GM12878 (cell line): ENCODE measurements around the gene USP4. TPM values are rescaled to one million over a fixed set of nuclear protein-coding genes. Genes with fewer than 3 reads are reported as not detected.

Source experiments
- ATAC-seq: fragments of 200-7000 bp; cut with Tn5 transposase; 3 replicates; pipeline ENCODE4 v1.9.1; 2020; ENCODE audit warnings: mild to moderate bottlenecking, moderate library complexity
- BruUV-seq: library from RNA; stranded (reverse); fragments of 400-500 nt; replicated peaks from 2 replicates; lab custom pipeline; 2021; lab: Mats Ljungman, UMichigan
- CTCF ChIA-PET: fragments of 300-600 bp; sonication (Branson Sonifier 250); formaldehyde crosslinking; extraction: SDS; loops from one replicate; lab custom pipeline; 2021; ENCODE audit warnings: inconsistent platforms; lab: Yijun Ruan, JAX
- POLR2A ChIA-PET: fragments of 350-600 bp; formaldehyde crosslinking; extraction: SDS; loops from one replicate; lab custom pipeline; 2021; ENCODE audit warnings: inconsistent platforms; lab: Charles Lee
- RAD21 ChIA-PET: fragments of 300-600 bp; sonication (Branson Sonifier 250); formaldehyde crosslinking; loops from one replicate; lab custom pipeline; 2023; ENCODE audit warnings: antibody characterized with exemption; ENCODE audit not compliant: unreplicated experiment; lab: Charles Lee
- SMC1A ChIA-PET: fragments of 300-600 bp; sonication (Branson Sonifier 250); formaldehyde crosslinking; loops from one replicate; lab custom pipeline; 2023; ENCODE audit not compliant: unreplicated experiment, uncharacterized antibody; lab: Charles Lee
- DNase-seq: peaks from one replicate; pipeline ENCODE4 v3.0.0-alpha.2; 2011; ENCODE audit warnings: low read depth, low spot score
- FAIRE-seq: peaks from 3 replicates; lab custom pipeline; 2011; peaks lifted over from hg19 to GRCh38; lab: Jason Lieb, UNC
- H2AFZ ChIP-seq: 2 replicates; pipeline ENCODE4 v1.6.0; 2011; ENCODE audit warnings: low read depth, low read length, control low read depth; ENCODE audit not compliant: control insufficient read depth
- H3K27ac ChIP-seq: 2 replicates; pipeline ENCODE4 v1.5.1; 2011; ENCODE audit warnings: control low read depth; ENCODE audit not compliant: control insufficient read depth, insufficient read depth
- H3K27me3 ChIP-seq, 2 experiments: replicated peaks in 1 of 2; 2 replicates each; pipeline versions ENCODE4 v1.6.0 to v1.6.1; 2011; ENCODE audit warnings: low read length in 1 of 2; ENCODE audit not compliant: control insufficient read depth in 2 of 2, insufficient read depth in 2 of 2
- H3K36me3 ChIP-seq, 2 experiments: 2 replicates each; pipeline ENCODE4 v1.5.1; 2011; ENCODE audit warnings: low read length in 1 of 2; ENCODE audit not compliant: control insufficient read depth in 2 of 2, insufficient read depth in 2 of 2
- H3K4me1 ChIP-seq: 2 replicates; pipeline ENCODE4 v1.6.1; 2011; ENCODE audit warnings: mild to moderate bottlenecking, low read length, moderate library complexity, mixed read lengths; ENCODE audit not compliant: control insufficient read depth, insufficient read depth
- H3K4me2 ChIP-seq: 2 replicates; pipeline ENCODE4 v1.6.0; 2011; ENCODE audit warnings: control low read depth; ENCODE audit not compliant: control insufficient read depth, insufficient read depth
- H3K4me3 ChIP-seq: fragments of 200-600 bp; sonication (generic); 2 replicates; pipeline ENCODE4 v1.5.1; 2016
- H3K79me2 ChIP-seq: 2 replicates; pipeline ENCODE4 v1.6.0; 2011; ENCODE audit warnings: low read length; ENCODE audit not compliant: control insufficient read depth, insufficient read depth
- H3K9ac ChIP-seq: 2 replicates; pipeline ENCODE4 v1.8.0; 2011; ENCODE audit warnings: low read length, control low read depth, mixed read lengths; ENCODE audit not compliant: control insufficient read depth, insufficient read depth
- H3K9me3 ChIP-seq: replicated peaks from 3 replicates; pipeline ENCODE4 v1.5.1; 2011; ENCODE audit warnings: mild to moderate bottlenecking, low read length; ENCODE audit not compliant: control insufficient read depth, insufficient read depth
- H4K20me1 ChIP-seq: 2 replicates; pipeline ENCODE4 v1.6.0; 2011; ENCODE audit not compliant: control insufficient read depth, insufficient read depth
- BRCA1 ChIP-seq: IDR thresholded peaks from 2 replicates; pipeline ENCODE4 v1.6.1; 2011; ENCODE audit warnings: low read depth, low read length, improper control_type of control experiment
- CHD1 ChIP-seq: IDR thresholded peaks from 2 replicates; pipeline ENCODE4 v1.6.1; 2012; ENCODE audit warnings: low read depth, low read length, improper control_type of control experiment
- EGR1 ChIP-seq, 2 experiments: IDR thresholded peaks; 1 replicate in 1 of 2; 2 replicates in 1 of 2; pipeline ENCODE4 v1.6.1; 2011 to 2012; ENCODE audit warnings: low read depth in 2 of 2, low read length in 2 of 2, borderline replicate concordance in 1 of 2, mild to moderate bottlenecking in 1 of 2, moderate library complexity in 1 of 2
- GATAD2B ChIP-seq: fragments of 450-650 bp; conservative IDR thresholded peaks from 2 replicates; pipeline ENCODE4 v1.6.1; 2017; ENCODE audit warnings: low read depth, mild to moderate bottlenecking, moderate library complexity
- MLLT1 ChIP-seq: fragments of 450-650 bp; IDR thresholded peaks from 2 replicates; pipeline ENCODE4 v1.6.1; 2016; ENCODE audit warnings: mild to moderate bottlenecking
- MXI1 ChIP-seq: fragments of 150-350 bp; IDR thresholded peaks from 2 replicates; pipeline ENCODE4 v1.6.1; 2011; ENCODE audit warnings: low read depth, mild to moderate bottlenecking, inconsistent platforms, low read length, improper control_type of control experiment
- MYC ChIP-seq: IDR thresholded peaks from 2 replicates; pipeline ENCODE4 v1.6.1; 2011; ENCODE audit warnings: mild to moderate bottlenecking, low read length, moderate library complexity, inconsistent platforms; ENCODE audit not compliant: insufficient read depth, insufficient replicate concordance, insufficient read length, severe bottlenecking
- NR2F1 ChIP-seq: fragments of 450-650 bp; conservative IDR thresholded peaks from 2 replicates; pipeline ENCODE4 v1.6.1; 2017; ENCODE audit warnings: mild to moderate bottlenecking
- SKIL ChIP-seq: fragments of 450-650 bp; IDR thresholded peaks from 2 replicates; pipeline ENCODE4 v1.6.1; 2017; ENCODE audit warnings: mild to moderate bottlenecking, low read depth, inconsistent platforms; ENCODE audit not compliant: poor library complexity, severe bottlenecking
- TCF7 ChIP-seq: IDR thresholded peaks from 2 replicates; pipeline ENCODE4 v1.6.1; 2014; ENCODE audit warnings: antibody characterized with exemption, borderline replicate concordance
- ZNF687 ChIP-seq: fragments of 450-650 bp; IDR thresholded peaks from 2 replicates; pipeline ENCODE4 v1.6.1; 2017; ENCODE audit warnings: mild to moderate bottlenecking, moderate library complexity
- WGBS: methylation state at CpG from one replicate; pipeline ENCODE4 v1.1.6; 2016; ENCODE audit warnings: low lambda C conversion rate; ENCODE audit not compliant: insufficient replicate concordance, insufficient coverage; ENCODE audit errors: missing lambda C conversion rate; 5-methylcytosine and 5-hydroxymethylcytosine counted together
- in situ Hi-C: fragments of 300-500 bp; cut with MboI; formaldehyde crosslinking; loops from 9 replicates; pipeline ENCODE4 v1.14.3; 2018; ENCODE audit warnings: mixed read lengths
- intact Hi-C: fragments of 100-400 bp; cut with micrococcal nuclease; formaldehyde crosslinking; loops from one replicate; pipeline ENCODE4 v1.14.2; 2022; ENCODE audit not compliant: unreplicated experiment
- polyA plus RNA-seq, 11 experiments: library from polyadenylated mRNA; depleted of rRNA in 4 of 11; unstranded in 6 of 11; stranded (reverse) in 5 of 11; fragments of >200 nt; fragmentation: Nextera tagmentation in 4 of 11; fragmentation: Illumina TruSeq in 1 of 11; extraction: Ambion mirVana in 4 of 11; extraction: Trizol in 1 of 11; gene quantifications; 1 replicate in 1 of 11; 2 replicates in 10 of 11; pipeline versions ENCODE4 v1.2.1 to v1.2.3, GENCODE V29; 2011 to 2016; ENCODE audit warnings: inconsistent platforms in 2 of 11, missing spikeins in 2 of 11, low read depth in 1 of 11
- total RNA-seq, 4 experiments: library from RNA; depleted of rRNA in 3 of 4; stranded (reverse); fragments of >200 nt in 3 of 4; fragmentation: Illumina TruSeq in 1 of 4; extraction: Trizol in 1 of 4; gene quantifications; 2 replicates each; pipeline versions ENCODE4 v1.2.1 to v1.2.3, GENCODE V29; 2013 to 2021
- TF ChIP-seq, protein P1 (sequence below): IDR thresholded peaks from 2 replicates; pipeline ENCODE4 v1.6.1; 2011; ENCODE audit warnings: low read depth, low read length, improper control_type of control experiment, borderline replicate concordance
- TF ChIP-seq, protein P2 (sequence below): IDR thresholded peaks from 2 replicates; pipeline ENCODE4 v1.6.1; 2012; ENCODE audit warnings: low read depth, low read length, improper control_type of control experiment

USP4 gene
- total and polyA plus RNA-seq, 10 of the 15 experiments (the other 5 are each of a cell fraction or from before 2014, with no cell fraction given) = 26.5 to 77.1 (median 66.0) TPM

- TF ChIP-seq, protein P1, sequence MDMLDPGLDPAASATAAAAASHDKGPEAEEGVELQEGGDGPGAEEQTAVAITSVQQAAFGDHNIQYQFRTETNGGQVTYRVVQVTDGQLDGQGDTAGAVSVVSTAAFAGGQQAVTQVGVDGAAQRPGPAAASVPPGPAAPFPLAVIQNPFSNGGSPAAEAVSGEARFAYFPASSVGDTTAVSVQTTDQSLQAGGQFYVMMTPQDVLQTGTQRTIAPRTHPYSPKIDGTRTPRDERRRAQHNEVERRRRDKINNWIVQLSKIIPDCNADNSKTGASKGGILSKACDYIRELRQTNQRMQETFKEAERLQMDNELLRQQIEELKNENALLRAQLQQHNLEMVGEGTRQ = no peak
- no peak for TF ChIP-seq MYC
- TF ChIP-seq BRCA1 = no peak
- no peak for TF ChIP-seq MLLT1
- TF ChIP-seq MXI1 = no peak
- TF ChIP-seq, all 136 proteins: peak for 16
Measured at GRCh38 chr3:49311283-49311682, 28.6 kb downstream of the USP4 start (continued).

DNA sequence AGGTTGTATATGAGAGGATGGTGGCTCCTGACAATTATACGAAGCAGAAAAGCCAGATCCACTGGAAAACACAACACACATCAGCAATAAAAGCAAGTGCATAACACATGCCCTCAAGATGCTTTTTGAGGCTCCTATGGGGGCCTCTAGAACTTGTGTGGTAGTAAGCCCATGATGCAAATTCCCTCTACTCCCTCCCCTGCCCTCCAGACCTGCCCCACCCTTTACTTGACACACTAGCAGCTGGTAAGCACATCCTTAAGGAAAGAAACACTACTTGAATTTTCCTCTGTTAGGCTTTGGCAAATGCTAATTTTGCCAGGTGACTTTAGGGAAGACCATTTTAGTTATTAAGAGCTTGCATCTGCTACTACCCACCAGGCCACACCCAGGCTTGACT lies 29.2 kb downstream of the USP4 start:
- FAIRE-seq (no peak), DNase-seq (no peak), ATAC-seq (no peak)
- in situ Hi-C loops (no loop called here), intact Hi-C loops (no loop called here)
- no peaks in the 10 kb centered on the region for H3K9me3 ChIP-seq
- H3K4me1 ChIP-seq = peaks cover 8% of the 10 kb centered on the region
- ChIA-PET RAD21 (interaction anchor here (1.1 to 1.4 kb wide), 2 partner anchors 9 to 138 kb away, joined by 3 to 9 read pairs; no protein-coding TSS in a partner anchor), POLR2A (interaction anchor here (1.3 to 1.5 kb wide), 2 partner anchors 9 to 101 kb away, joined by 3 to 6 read pairs; partner anchors contain the start of genes RHOA and TCTA), SMC1A (interaction anchor here (1.0 kb wide), 1 partner anchor 139 kb away, joined by 3 read pairs; no protein-coding TSS in a partner anchor), CTCF (interaction anchor here (0.6 to 1.1 kb wide), 3 partner anchors 8 to 183 kb away, joined by 3 to 4 read pairs (median 3); no protein-coding TSS in a partner anchor)
- no TSS peak for BruUV-seq
- 90% methylated on average over 1 of the region's 1 CpG for WGBS
- H3K27ac ChIP-seq = peak overlapping the region; percentile 74
- no peaks in the 10 kb centered on the region for H4K20me1 ChIP-seq
- H3K79me2 ChIP-seq = peaks cover 2% of the 10 kb centered on the region; the same call in 1 of the 2 replicates
- H3K27me3 ChIP-seq = no peaks in the 10 kb centered on the region
- no peak overlapping the region for H3K4me2 ChIP-seq
- no peak overlapping the region for H3K4me3 ChIP-seq
- no peak overlapping the region for H2AFZ ChIP-seq
- H3K9ac ChIP-seq = 0 out of 2 replicates have a peak overlapping the region, but pooled peaks have one; percentile 15
- H3K36me3 ChIP-seq = peaks cover 11 to 13% of the 10 kb centered on the region in 2 experiments
- TF ChIP-seq TCF7 (no peak), EGR1 (IDR thresholded peaks at IDR 0.05; ENCODE audit: borderline replicate concordance in 1 of 2, low read depth in 2 of 2, low read length in 2 of 2) (no peak), SKIL (no peak), GATAD2B (no peak), NR2F1 (no peak), CHD1 (no peak), ZNF687 (no peak)
- TF ChIP-seq, protein P2, sequence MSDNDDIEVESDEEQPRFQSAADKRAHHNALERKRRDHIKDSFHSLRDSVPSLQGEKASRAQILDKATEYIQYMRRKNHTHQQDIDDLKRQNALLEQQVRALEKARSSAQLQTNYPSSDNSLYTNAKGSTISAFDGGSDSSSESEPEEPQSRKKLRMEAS = no peak
